ENCODE measurements around the gene NCLN. TPM values are rescaled to one million over a fixed set of nuclear protein-coding genes. Genes with fewer than 3 reads are reported as not detected.
A peak's percentile ranks its signal among the peaks of the same experiment; 100 is the strongest.
"Not testable (repeated sequence)": the region's sequence is repeated elsewhere in the genome, so short reads cannot be mapped to it uniquely, and the experiment has no call there.

NCLN gene
- total RNA-seq, 2 donors from 2014 or later: 29.4 to 40.4 TPM

DNA sequence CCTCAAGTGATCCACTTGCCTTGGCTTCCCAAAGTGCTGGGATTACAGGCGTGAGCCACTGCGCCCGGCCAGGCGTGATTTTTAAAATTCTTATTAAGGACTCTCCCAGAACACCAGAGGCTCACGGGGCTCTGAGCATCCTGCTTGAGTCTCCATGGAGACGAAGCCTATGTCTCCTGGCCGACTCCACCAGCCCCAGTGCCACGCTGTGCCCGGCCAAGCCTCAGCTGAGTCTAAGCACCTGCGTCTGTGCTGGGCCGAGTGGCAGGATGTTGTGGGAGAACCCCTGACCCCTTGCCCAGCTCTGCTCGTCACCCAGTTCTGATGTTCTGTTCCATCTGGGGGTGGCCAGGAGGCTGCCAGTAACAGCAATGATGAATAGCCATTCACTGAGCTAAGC is 34.8 kb downstream of the NCLN start:
- no peak overlapping the region for H3K27ac ChIP-seq
- ATAC-seq (ENCODE audit: insufficient number of reproducible peaks, low FRiP score, low read depth) (no peak), DNase-seq (ENCODE audit: low spot score) (no peak)
- H3K9me3 ChIP-seq: no peaks in the 10 kb centered on the region
- H3K27me3 ChIP-seq (replicated peaks; ENCODE audit: insufficient read depth): peaks cover 4% of the 10 kb centered on the region
- no peak for TF ChIP-seq CTCF (IDR thresholded peaks at IDR 0.05)
- H3K36me3 ChIP-seq: no peaks in the 10 kb centered on the region
- peaks cover 0 to 4% of the 10 kb centered on the region in 2 donors for H3K4me1 ChIP-seq (ENCODE audit: control insufficient read depth in 1 of 2, low read depth in 2 of 2)
- H3K4me3 ChIP-seq: no peak overlapping the region

DNA sequence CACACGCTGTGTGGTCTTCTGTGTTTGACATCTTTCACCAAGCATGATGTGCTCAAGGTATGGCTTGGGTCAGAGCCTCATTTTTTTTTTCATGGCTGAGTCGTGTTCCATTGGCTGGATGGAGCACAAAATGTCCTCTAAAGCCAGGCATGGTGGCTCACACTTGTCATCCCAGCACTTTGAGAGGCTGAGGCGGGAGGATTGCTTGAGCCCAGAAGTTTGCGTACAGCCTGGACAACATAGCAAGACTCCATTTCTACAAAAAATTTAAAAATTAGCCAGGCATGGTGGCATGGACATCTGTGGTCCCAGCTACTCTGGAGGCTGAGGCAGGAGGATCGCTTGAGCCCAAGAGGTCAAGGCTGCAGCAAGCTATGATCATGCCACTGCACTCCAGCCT is 35.8 kb downstream of the NCLN start:
- H3K4me1 ChIP-seq (ENCODE audit: control insufficient read depth in 1 of 2, low read depth in 2 of 2); H3K9me3 ChIP-seq; H3K27ac ChIP-seq; ATAC-seq (ENCODE audit: insufficient number of reproducible peaks, low FRiP score, low read depth); DNase-seq (ENCODE audit: low spot score); H3K4me3 ChIP-seq; H3K36me3 ChIP-seq; H3K27me3 ChIP-seq (replicated peaks; ENCODE audit: insufficient read depth): not testable (repeated sequence)

DNA sequence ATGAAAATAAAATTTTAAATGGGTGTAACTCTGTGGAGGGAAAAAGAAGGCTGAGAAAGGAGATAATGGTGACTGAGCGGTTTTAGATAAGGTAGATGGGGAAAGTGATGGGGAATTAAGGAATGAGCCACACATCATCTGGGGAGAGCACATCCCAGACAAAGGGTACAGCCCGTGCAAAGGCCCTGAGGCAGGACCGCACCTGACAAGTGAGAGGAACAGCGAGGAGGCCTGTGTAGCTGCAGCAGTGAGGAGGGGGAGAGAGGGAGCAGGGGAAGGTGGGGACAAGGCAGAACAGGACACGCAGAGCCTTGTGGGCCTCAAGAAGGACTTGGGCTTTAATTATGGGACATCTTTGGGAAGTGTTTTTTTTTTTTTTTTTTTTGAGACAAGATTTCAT is 37.0 kb downstream of the NCLN start:
- H3K9me3 ChIP-seq: no peaks in the 10 kb centered on the region
- H3K27me3 ChIP-seq (replicated peaks; ENCODE audit: insufficient read depth): peaks cover 4% of the 10 kb centered on the region
- no peak for ATAC-seq (ENCODE audit: insufficient number of reproducible peaks, low FRiP score, low read depth)

GRCh38 chr19:3224346-3225168 is 38.8 kb downstream of the NCLN start, which contains the start of gene CELF5:
CELF5 (plus strand) TSS chr19:3224661; CDS start chr19:3224740, 79 bp downstream.
- DNase-seq (ENCODE audit: low spot score): no peak
- H3K36me3 ChIP-seq: no peaks in the 10 kb centered on the region

More for the DNA sequence above, 37.0 kb downstream of the NCLN start:
- no peak for DNase-seq (ENCODE audit: low spot score)
- no peak overlapping the region for H3K4me3 ChIP-seq
- no peak for TF ChIP-seq CTCF (IDR thresholded peaks at IDR 0.05)
- H3K36me3 ChIP-seq: no peaks in the 10 kb centered on the region
- no peak overlapping the region for H3K27ac ChIP-seq
- H3K4me1 ChIP-seq (ENCODE audit: control insufficient read depth in 1 of 2, low read depth in 2 of 2): peaks cover 0 to 4% of the 10 kb centered on the region in 2 donors

GRCh38 chr19:3225169-3225485 is 39.4 kb downstream of the NCLN start:
- Histone ChIP-seq H3K27me3 (replicated peaks; ENCODE audit: insufficient read depth) (peaks cover 4% of the 10 kb centered on the region), H3K27ac (no peak overlapping the region), H3K4me3 (no peak overlapping the region), H3K4me1 (ENCODE audit: control insufficient read depth in 1 of 2, low read depth in 2 of 2) (peaks cover 0 to 4% of the 10 kb centered on the region in 2 donors), H3K9me3 (no peaks in the 10 kb centered on the region), H3K36me3 (no peaks in the 10 kb centered on the region)
- no peak for DNase-seq (ENCODE audit: low spot score)
- no peak for TF ChIP-seq CTCF (IDR thresholded peaks at IDR 0.05)
- ATAC-seq (ENCODE audit: insufficient number of reproducible peaks, low FRiP score, low read depth): no peak

More at GRCh38 chr19:3224346-3225168, 38.8 kb downstream of the NCLN start, which contains the start of gene CELF5:
- H3K4me1 ChIP-seq (ENCODE audit: control insufficient read depth in 1 of 2, low read depth in 2 of 2): peaks cover 0 to 4% of the 10 kb centered on the region in 2 donors
- no peaks in the 10 kb centered on the region for H3K9me3 ChIP-seq
- ATAC-seq (ENCODE audit: insufficient number of reproducible peaks, low FRiP score, low read depth): no peak
- peaks cover 4% of the 10 kb centered on the region for H3K27me3 ChIP-seq (replicated peaks; ENCODE audit: insufficient read depth)
- no peak within 1 kb of the TSS for H3K4me3 ChIP-seq
- peak; percentile 20 for TF ChIP-seq CTCF (IDR thresholded peaks at IDR 0.05)
- no peak within 1 kb of the TSS for H3K27ac ChIP-seq
